NCI-H2029 treated with DMSO at 0.1 percent for 48 hours (cell line): ENCODE measurements around the gene ARHGDIA.

Experiments used
- DNase-seq: peaks from one replicate; lab custom pipeline; 2025; lab: John Stamatoyannopoulos, UW

ARHGDIA gene

GRCh38 chr17:81822996-81823819, 47.9 kb downstream of the ARHGDIA start:
- DNase-seq: no peak

GRCh38 chr17:81822312-81822637, 48.9 kb downstream of the ARHGDIA start:
- DNase-seq: no peak

- DNase-seq: peak; percentile 31
These were observed 49.4 kb downstream of the ARHGDIA start for GRCh38 chr17:81821603-81822311.

GRCh38 chr17:81821147-81821546, 50.0 kb downstream of the ARHGDIA start:
- DNase-seq: no peak

- DNase-seq: no peak
These were observed 51.4 kb downstream of the ARHGDIA start for GRCh38 chr17:81819708-81820107.

GRCh38 chr17:81817758-81818147, 53.4 kb downstream of the ARHGDIA start:
- DNase-seq: no peak
